Astrocyte (in vitro differentiated cells and primary cell): Measurements from ENCODE around the gene OR2AJ1.

Source experiments
- EZH2 ChIP-seq: IDR thresholded peaks from 2 replicates; pipeline ENCODE4 v1.6.1; 2012; ENCODE audit warnings: mild to moderate bottlenecking, low read length, inconsistent platforms; ENCODE audit not compliant: insufficient read depth
- TF ChIP-seq, protein P1 (sequence below): IDR thresholded peaks from 2 replicates; pipeline ENCODE4 v1.5.1; 2011; ENCODE audit warnings: low read depth, mild to moderate bottlenecking, inconsistent platforms, low read length, moderate library complexity; ENCODE audit not compliant: insufficient read depth

DNA sequence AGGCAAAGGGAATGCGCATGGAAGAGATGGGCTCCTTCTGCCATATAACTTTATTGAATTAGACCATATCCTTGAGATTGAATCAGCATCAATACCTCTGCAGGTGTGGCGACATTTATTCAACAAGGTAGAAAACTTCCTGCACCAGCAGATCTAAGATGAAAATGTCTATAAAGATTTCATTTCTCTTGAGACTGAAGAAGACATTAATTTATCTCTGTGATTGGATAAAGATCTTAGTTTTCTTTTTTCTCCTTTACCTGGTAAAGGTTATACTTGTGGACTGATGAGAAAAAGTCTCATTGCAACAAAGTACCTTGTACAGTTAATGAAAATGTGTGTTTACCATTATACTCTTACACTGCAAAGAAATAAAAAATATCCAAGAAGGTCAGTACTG lies 4.7 kb upstream of the OR2AJ1 start, which contains the start of gene OR2T8:
- TF ChIP-seq, protein P1, sequence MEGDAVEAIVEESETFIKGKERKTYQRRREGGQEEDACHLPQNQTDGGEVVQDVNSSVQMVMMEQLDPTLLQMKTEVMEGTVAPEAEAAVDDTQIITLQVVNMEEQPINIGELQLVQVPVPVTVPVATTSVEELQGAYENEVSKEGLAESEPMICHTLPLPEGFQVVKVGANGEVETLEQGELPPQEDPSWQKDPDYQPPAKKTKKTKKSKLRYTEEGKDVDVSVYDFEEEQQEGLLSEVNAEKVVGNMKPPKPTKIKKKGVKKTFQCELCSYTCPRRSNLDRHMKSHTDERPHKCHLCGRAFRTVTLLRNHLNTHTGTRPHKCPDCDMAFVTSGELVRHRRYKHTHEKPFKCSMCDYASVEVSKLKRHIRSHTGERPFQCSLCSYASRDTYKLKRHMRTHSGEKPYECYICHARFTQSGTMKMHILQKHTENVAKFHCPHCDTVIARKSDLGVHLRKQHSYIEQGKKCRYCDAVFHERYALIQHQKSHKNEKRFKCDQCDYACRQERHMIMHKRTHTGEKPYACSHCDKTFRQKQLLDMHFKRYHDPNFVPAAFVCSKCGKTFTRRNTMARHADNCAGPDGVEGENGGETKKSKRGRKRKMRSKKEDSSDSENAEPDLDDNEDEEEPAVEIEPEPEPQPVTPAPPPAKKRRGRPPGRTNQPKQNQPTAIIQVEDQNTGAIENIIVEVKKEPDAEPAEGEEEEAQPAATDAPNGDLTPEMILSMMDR, result no peak
- TF ChIP-seq EZH2, result no peak
